Calu3 (cell line): Measurements from ENCODE around the gene NETO2. TPM values are rescaled to one million over a fixed set of nuclear protein-coding genes. Genes with fewer than 3 reads are reported as not detected.

Experiments used
- BruUV-seq: library from RNA; stranded (reverse); fragments of 400-500 nt; replicated peaks from 2 replicates; lab custom pipeline; 2021; lab: Mats Ljungman, UMichigan
- CTCF ChIA-PET: fragments of 300-600 bp; sonication (Branson Sonifier 250); formaldehyde crosslinking; loops from one replicate; lab custom pipeline; 2022; ENCODE audit warnings: antibody characterized with exemption; lab: Charles Lee
- DNase-seq: peaks from one replicate; pipeline ENCODE4 v3.0.0; 2022
- H3K27ac Mint-ChIP-seq: one replicate; pipeline ENCODE4 v1.8.0; 2022; ENCODE audit warnings: mixed read lengths; ENCODE audit not compliant: unreplicated experiment
- H3K27me3 Mint-ChIP-seq: one replicate; pipeline ENCODE4 v1.8.0; 2022; ENCODE audit warnings: mixed read lengths; ENCODE audit not compliant: unreplicated experiment
- H3K36me3 Mint-ChIP-seq: one replicate; pipeline ENCODE4 v1.8.0; 2022; ENCODE audit warnings: mild to moderate bottlenecking, moderate library complexity, mixed read lengths; ENCODE audit not compliant: insufficient read depth, unreplicated experiment
- H3K4me1 Mint-ChIP-seq: one replicate; pipeline ENCODE4 v1.8.0; 2022; ENCODE audit warnings: mild to moderate bottlenecking, low read depth, mixed read lengths; ENCODE audit not compliant: unreplicated experiment
- H3K4me3 Mint-ChIP-seq: one replicate; pipeline ENCODE4 v1.8.0; 2022; ENCODE audit warnings: mild to moderate bottlenecking, low read depth, moderate library complexity, mixed read lengths; ENCODE audit not compliant: unreplicated experiment
- H3K9me3 Mint-ChIP-seq: one replicate; pipeline ENCODE4 v1.8.0; 2022; ENCODE audit warnings: low read depth, mixed read lengths; ENCODE audit not compliant: unreplicated experiment
- CTCF ChIP-seq: fragments of 200-600 bp; IDR thresholded peaks from one replicate; pipeline ENCODE4 v1.8.0; 2022; ENCODE audit warnings: antibody characterized with exemption; ENCODE audit not compliant: unreplicated experiment
- intact Hi-C: fragments of 100-400 bp; cut with micrococcal nuclease; formaldehyde crosslinking; loops from one replicate; pipeline ENCODE4 v1.10.0; 2022; ENCODE audit not compliant: unreplicated experiment
- total RNA-seq: library from RNA; stranded (reverse); gene quantifications from 2 replicates; pipeline ENCODE4 v1.2.3, GENCODE V29; 2022

The NETO2 gene
- total RNA-seq, 1 experiment from 2014 or later: 83.5 TPM

GRCh38 chr16:47079860-47080259 is 63.9 kb downstream of the NETO2 start:
- no peaks in the 10 kb centered on the region for H3K27me3 Mint-ChIP-seq
- CTCF ChIA-PET: no interaction called here
- H3K36me3 Mint-ChIP-seq: no peaks in the 10 kb centered on the region
- no peak for TF ChIP-seq CTCF
- no peak overlapping the region for H3K27ac Mint-ChIP-seq
- no peak for DNase-seq
- no peaks in the 10 kb centered on the region for H3K9me3 Mint-ChIP-seq
- intact Hi-C loops: no loop called here
- no peaks in the 10 kb centered on the region for H3K4me1 Mint-ChIP-seq
- no peak overlapping the region for H3K4me3 Mint-ChIP-seq
- BruUV-seq: no TSS peak

GRCh38 chr16:47073223-47074155 is 70.3 kb downstream of the NETO2 start:
- Mint-ChIP-seq H3K27ac (no peak overlapping the region), H3K4me1 (no peaks in the 10 kb centered on the region), H3K9me3 (peaks cover 3% of the 10 kb centered on the region), H3K36me3 (no peaks in the 10 kb centered on the region), H3K4me3 (no peak overlapping the region), H3K27me3 (no peaks in the 10 kb centered on the region)
- intact Hi-C loops: no loop called here
- TF ChIP-seq CTCF: no peak
- CTCF ChIA-PET: no interaction called here
- no TSS peak for BruUV-seq
- no peak for DNase-seq

- no peaks in the 10 kb centered on the region for H3K27me3 Mint-ChIP-seq
- peaks cover 3% of the 10 kb centered on the region for H3K9me3 Mint-ChIP-seq
- no peaks in the 10 kb centered on the region for H3K36me3 Mint-ChIP-seq
- no peak overlapping the region for H3K4me3 Mint-ChIP-seq
- DNase-seq: no peak
- CTCF ChIA-PET: no interaction called here
- H3K4me1 Mint-ChIP-seq: no peaks in the 10 kb centered on the region
- BruUV-seq: no TSS peak
- no peak for TF ChIP-seq CTCF
- intact Hi-C loops: no loop called here
- H3K27ac Mint-ChIP-seq: no peak overlapping the region
Observed at GRCh38 chr16:47072158-47072557, 71.6 kb downstream of the NETO2 start.

- Mint-ChIP-seq H3K4me1 (no peaks in the 10 kb centered on the region), H3K27ac (no peak overlapping the region), H3K9me3 (peaks cover 3% of the 10 kb centered on the region), H3K36me3 (no peaks in the 10 kb centered on the region), H3K27me3 (no peaks in the 10 kb centered on the region), H3K4me3 (no peak overlapping the region)
- CTCF ChIA-PET: no interaction called here
- DNase-seq: no peak
- no TSS peak for BruUV-seq
- intact Hi-C loops: no loop called here
- no peak for TF ChIP-seq CTCF
Observed at GRCh38 chr16:47069841-47070584, 73.7 kb downstream of the NETO2 start.
